ENCODE results near the gene MTFR2.
"Not testable (repeated sequence)": the region's sequence is repeated elsewhere in the genome, so short reads cannot be mapped to it uniquely, and the experiment has no call there.

The MTFR2 gene

GRCh38 chr6:136232701-136233100 is 17.4 kb downstream of the MTFR2 start:
- DNase-seq, result no peak

- no peak for DNase-seq
These were observed 19.8 kb downstream of the MTFR2 start for GRCh38 chr6:136230219-136230853.

- DNase-seq, result no peak
These were observed 21.3 kb downstream of the MTFR2 start for GRCh38 chr6:136228814-136229213.

GRCh38 chr6:136226674-136227377 is 23.3 kb downstream of the MTFR2 start:
- DNase-seq, result no peak

GRCh38 chr6:136226027-136226673 is 24.0 kb downstream of the MTFR2 start:
- no peak for DNase-seq

GRCh38 chr6:136225496-136225895 is 24.6 kb downstream of the MTFR2 start:
- DNase-seq, result no peak

GRCh38 chr6:136224974-136225373 is 25.1 kb downstream of the MTFR2 start:
- DNase-seq, result not testable (repeated sequence)

GRCh38 chr6:136216503-136217401 is 33.4 kb downstream of the MTFR2 start:
- DNase-seq, result no peak

- DNase-seq, result no peak
These were observed 36.3 kb downstream of the MTFR2 start for GRCh38 chr6:136213853-136214252.

- DNase-seq, result no peak
These were observed 37.0 kb downstream of the MTFR2 start for GRCh38 chr6:136213012-136213539.

GRCh38 chr6:136212608-136213007 is 37.5 kb downstream of the MTFR2 start:
- DNase-seq, result no peak

- no peak for DNase-seq
These were observed 39.5 kb downstream of the MTFR2 start for GRCh38 chr6:136210398-136211165.

GRCh38 chr6:136209496-136209895 is 40.6 kb downstream of the MTFR2 start:
- no peak for DNase-seq

GRCh38 chr6:136208783-136209182 is 41.3 kb downstream of the MTFR2 start:
- no peak for DNase-seq

- DNase-seq, result no peak
These were observed 48.4 kb downstream of the MTFR2 start for GRCh38 chr6:136201732-136202131.

GRCh38 chr6:136192902-136193301 is 57.2 kb downstream of the MTFR2 start:
- DNase-seq, result no peak

- no peak for DNase-seq
These were observed 58.4 kb downstream of the MTFR2 start for GRCh38 chr6:136191606-136192312.

GRCh38 chr6:136189104-136189503 is 61.0 kb downstream of the MTFR2 start:
- DNase-seq, result no peak

- DNase-seq, result no peak
These were observed 61.6 kb downstream of the MTFR2 start for GRCh38 chr6:136188486-136188885.

- DNase-seq, result no peak
These were observed 63.7 kb downstream of the MTFR2 start for GRCh38 chr6:136186363-136186762.

GRCh38 chr6:136184738-136185137 is 65.4 kb downstream of the MTFR2 start:
- no peak for DNase-seq
